T-cell (primary cell): ENCODE measurements around the gene SLC16A12. TPM values are rescaled to one million over a fixed set of nuclear protein-coding genes. Genes with fewer than 3 reads are reported as not detected.

Experiments
- ATAC-seq, 4 experiments: fragments of 200-7000 bp in 3 of 4; fragments of 150-1000 bp in 1 of 4; cut with Tn5 transposase; replicated peaks in 1 of 4; 1 replicate in 3 of 4; 2 replicates in 1 of 4; pipeline ENCODE4 v1.10.0; 2021; ENCODE audit warnings: moderate library complexity in 3 of 4, mild to moderate bottlenecking in 2 of 4, moderate number of reproducible peaks in 1 of 4
- CTCF ChIA-PET, 2 donors: fragments of 300-600 bp; sonication (Branson Sonifier 250); formaldehyde crosslinking; loops; one replicate each; lab custom pipeline; 2022; ENCODE audit warnings: antibody characterized with exemption in 2 of 2; lab: Charles Lee
- POLR2A ChIA-PET, 2 donors: fragments of 300-600 bp; sonication (Branson Sonifier 250); formaldehyde crosslinking; loops; one replicate each; lab custom pipeline; 2022; ENCODE audit warnings: antibody characterized with exemption in 2 of 2; lab: Charles Lee
- DNase-seq, 35 experiments: peaks; one replicate each; pipeline versions ENCODE4 v3.0.0 to v3.0.0-alpha.2; 2013 to 2023
- H3K27ac ChIP-seq: one replicate; pipeline ENCODE4 v1.5.1; 2013; ENCODE audit warnings: low read length
- H3K27me3 ChIP-seq, 2 experiments: replicated peaks in 1 of 2; 1 replicate in 1 of 2; 2 replicates in 1 of 2; pipeline versions ENCODE4 v1.6.1 to v1.7.0; 2013; ENCODE audit warnings: low read length in 1 of 2, mixed read lengths in 1 of 2; ENCODE audit not compliant: control insufficient read depth in 2 of 2, insufficient read depth in 2 of 2; ENCODE audit errors: extremely low read depth in 1 of 2
- H3K36me3 ChIP-seq, 2 donors: 1 replicate in 1 of 2; 2 replicates in 1 of 2; pipeline versions ENCODE4 v1.6.1 to v1.7.0; 2013; ENCODE audit warnings: low read length in 1 of 2; ENCODE audit not compliant: control insufficient read depth in 2 of 2, insufficient read depth in 1 of 2; ENCODE audit errors: extremely low read depth in 1 of 2
- H3K4me1 ChIP-seq, 2 experiments: 1 replicate in 1 of 2; 2 replicates in 1 of 2; pipeline versions ENCODE4 v1.6.1 to v1.7.0; 2013; ENCODE audit warnings: low read length in 2 of 2, mixed read lengths in 1 of 2; ENCODE audit not compliant: insufficient read depth in 2 of 2, control insufficient read depth in 1 of 2; ENCODE audit errors: extremely low read depth in 1 of 2
- H3K4me3 ChIP-seq, 2 donors: 1 replicate in 1 of 2; 2 replicates in 1 of 2; pipeline versions ENCODE4 v1.5.1 to v1.7.0; 2013; ENCODE audit warnings: mild to moderate bottlenecking in 2 of 2, low read length in 1 of 2, moderate library complexity in 1 of 2; ENCODE audit not compliant: control insufficient read depth in 1 of 2; ENCODE audit errors: extremely low read depth in 1 of 2
- H3K9me3 ChIP-seq: 2 replicates; pipeline ENCODE4 v1.7.0; 2013
- H3K27ac Mint-ChIP-seq, 2 donors: one replicate each; pipeline ENCODE4 v1.8.0; 2020 to 2021; ENCODE audit warnings: mild to moderate bottlenecking in 2 of 2, mixed read lengths in 2 of 2
- H3K27me3 Mint-ChIP-seq, 2 donors: one replicate each; pipeline ENCODE4 v1.8.0; 2021 to 2022; ENCODE audit warnings: mixed read lengths in 2 of 2
- H3K36me3 Mint-ChIP-seq: one replicate; pipeline ENCODE4 v1.8.0; 2021; ENCODE audit warnings: mixed read lengths
- H3K4me1 Mint-ChIP-seq, 3 donors: one replicate each; pipeline ENCODE4 v1.8.0; 2020 to 2022; ENCODE audit warnings: mixed read lengths in 3 of 3, mild to moderate bottlenecking in 1 of 3
- H3K4me3 Mint-ChIP-seq, 3 donors: one replicate each; pipeline ENCODE4 v1.8.0; 2020 to 2022; ENCODE audit warnings: mild to moderate bottlenecking in 3 of 3, mixed read lengths in 3 of 3, moderate library complexity in 3 of 3
- H3K9me3 Mint-ChIP-seq, 3 donors: one replicate each; pipeline ENCODE4 v1.8.0; 2020 to 2022; ENCODE audit warnings: mixed read lengths in 3 of 3
- WGBS: methylation state at CpG from one replicate; pipeline ENCODE4 v1.1.5; 2013; ENCODE audit warnings: missing lambda C conversion rate; ENCODE audit not compliant: insufficient coverage; 5-methylcytosine and 5-hydroxymethylcytosine counted together
- total RNA-seq, 35 experiments: library from RNA in 6 of 35; stranded (reverse) in 6 of 35; fragments of 120-200 nt in 1 of 35; gene quantifications; one replicate each; pipeline versions ENCODE4 v1.2.1 to v1.2.4 and lab custom pipeline; 2013 to 2026

SLC16A12 gene
- total RNA-seq, 5 donors from 2014 or later (not counting 1 experiment from before 2014, with no cell fraction given), result not detected

- no peaks in the 10 kb centered on the region for H3K36me3 ChIP-seq
- no peaks in the 10 kb centered on the region for H3K4me1 Mint-ChIP-seq
- no peak for DNase-seq
- 63% methylated on average over 2 of the region's 4 CpGs for WGBS
- no peaks in the 10 kb centered on the region for H3K4me1 ChIP-seq
- no peak overlapping the region for H3K27ac Mint-ChIP-seq
- ATAC-seq, result no peak
- H3K27me3 ChIP-seq, result no peaks in the 10 kb centered on the region
- no peak overlapping the region for H3K4me3 Mint-ChIP-seq
- no peaks in the 10 kb centered on the region for H3K36me3 Mint-ChIP-seq
- H3K27me3 Mint-ChIP-seq, result no peaks in the 10 kb centered on the region
- H3K9me3 ChIP-seq, result no peaks in the 10 kb centered on the region
- ChIA-PET POLR2A (no interaction called here), CTCF (interaction anchor here in 1 of 2 donors (1.2 to 1.4 kb wide), 2 partner anchors 15 to 20 kb away, joined by 3 read pairs; no protein-coding TSS in a partner anchor)
- no peak overlapping the region for H3K4me3 ChIP-seq
- no peak overlapping the region for H3K27ac ChIP-seq
- H3K9me3 Mint-ChIP-seq, result no peaks in the 10 kb centered on the region
These were observed 150.7 kb downstream of the SLC16A12 start for GRCh38 chr10:89384474-89385340.

- DNase-seq, result no peak
- H3K36me3 ChIP-seq, result no peaks in the 10 kb centered on the region
- no peaks in the 10 kb centered on the region for H3K27me3 Mint-ChIP-seq
- H3K27me3 ChIP-seq, result no peaks in the 10 kb centered on the region
- H3K4me3 Mint-ChIP-seq, result no peak overlapping the region
- CTCF ChIA-PET, result no interaction called here
- H3K9me3 ChIP-seq, result no peaks in the 10 kb centered on the region
- no peaks in the 10 kb centered on the region for H3K9me3 Mint-ChIP-seq
- H3K27ac ChIP-seq, result no peak overlapping the region
- peaks cover 3% of the 10 kb centered on the region for H3K36me3 Mint-ChIP-seq
- no peaks in the 10 kb centered on the region for H3K4me1 Mint-ChIP-seq
- H3K4me1 ChIP-seq, result no peaks in the 10 kb centered on the region
- no peak overlapping the region for H3K27ac Mint-ChIP-seq
- H3K4me3 ChIP-seq, result no peak overlapping the region
- ATAC-seq, result no peak
- POLR2A ChIA-PET, result interaction anchor here in 1 of 2 donors (0.6 kb wide), 1 partner anchor 17 kb away, joined by 3 read pairs; no protein-coding TSS in a partner anchor
- WGBS, result no CpG with 5 or more reads among the region's 1 CpG
These were observed 152.6 kb downstream of the SLC16A12 start for GRCh38 chr10:89382757-89383156.

Other genes with a start within 250 kb of the SLC16A12 start
- 10 to 100 TPM in 1 of 5 donors, 1 to 10 TPM in 4; 6.4 to 13.9 (median 6.8) TPM for gene IFIT2, start 233.5 kb downstream of the SLC16A12 start, total RNA-seq
- 1 to 10 TPM; 2.3 to 4.4 (median 3.9) TPM for gene IFIT3, start 207.6 kb downstream of the SLC16A12 start, total RNA-seq
- not detected for gene IFIT1B, start 157.5 kb downstream of the SLC16A12 start, total RNA-seq
- gene IFIT1, start 143.0 kb downstream of the SLC16A12 start, total RNA-seq, result 1 to 10 TPM; 1.7 to 5.5 (median 3.0) TPM
- gene IFIT5, start 121.0 kb downstream of the SLC16A12 start, total RNA-seq, result 10 to 100 TPM; 12.6 to 20.3 (median 18.5) TPM
- 1 to 10 TPM; 1.4 to 2.0 (median 1.8) TPM for gene PANK1, start 109.6 kb upstream of the SLC16A12 start, total RNA-seq
- 10 to 100 TPM; 17.6 to 21.5 (median 20.1) TPM for gene KIF20B, start 166.0 kb upstream of the SLC16A12 start, total RNA-seq